Neural progenitor cell (in vitro differentiated cells): Measurements from ENCODE around the gene NDUFAF7. TPM values are rescaled to one million over a fixed set of nuclear protein-coding genes. Genes with fewer than 3 reads are reported as not detected.
"Not testable (repeated sequence)": the region's sequence is repeated elsewhere in the genome, so short reads cannot be mapped to it uniquely, and the experiment has no call there.

Experiments used
- DNase-seq: peaks from one replicate; pipeline ENCODE4 v3.0.0-alpha.2; 2016; ENCODE audit warnings: low spot score
- H2AFZ ChIP-seq: fragments of 200-600 bp; sonication (generic); replicated peaks from 2 replicates; pipeline ENCODE4 v1.6.1; 2016; ENCODE audit warnings: antibody characterized with exemption
- H3F3A ChIP-seq: fragments of 200-600 bp; sonication (generic); 2 replicates; pipeline ENCODE4 v1.6.1; 2016; ENCODE audit warnings: antibody characterized with exemption, low read depth
- H3K27ac ChIP-seq: fragments of 200-600 bp; sonication (generic); 2 replicates; pipeline ENCODE4 v1.5.1; 2016; ENCODE audit warnings: mild to moderate bottlenecking
- H3K27me3 ChIP-seq: fragments of 200-600 bp; sonication (generic); 2 replicates; pipeline ENCODE4 v1.6.1; 2016; ENCODE audit warnings: mild to moderate bottlenecking, moderate library complexity
- H3K36me3 ChIP-seq: fragments of 200-600 bp; sonication (generic); 2 replicates; pipeline ENCODE4 v1.5.1; 2016
- H3K4me1 ChIP-seq: fragments of 200-600 bp; sonication (generic); 2 replicates; pipeline ENCODE4 v1.6.1; 2016; ENCODE audit warnings: mixed run types
- H3K4me2 ChIP-seq: fragments of 200-600 bp; sonication (generic); 2 replicates; pipeline ENCODE4 v1.6.1; 2016
- H3K4me3 ChIP-seq: fragments of 200-600 bp; sonication (generic); 2 replicates; pipeline ENCODE4 v1.5.1; 2016
- H3K79me2 ChIP-seq: fragments of 200-600 bp; sonication (generic); 2 replicates; pipeline ENCODE4 v1.6.1; 2016; ENCODE audit warnings: low read depth
- H3K9ac ChIP-seq: fragments of 200-600 bp; sonication (generic); 2 replicates; pipeline ENCODE4 v1.6.1; 2016
- H3K9me3 ChIP-seq: fragments of 200-600 bp; sonication (generic); 2 replicates; pipeline ENCODE4 v1.5.1; 2016; ENCODE audit warnings: low read depth
- H4K20me1 ChIP-seq: fragments of 200-600 bp; sonication (generic); 2 replicates; pipeline ENCODE4 v1.6.1; 2016; ENCODE audit warnings: low read depth
- H3K27ac Mint-ChIP-seq: 3 replicates; pipeline ENCODE4 v1.8.0; 2021; ENCODE audit warnings: mixed read lengths
- H3K27me3 Mint-ChIP-seq: 2 replicates; pipeline ENCODE4 v1.8.0; 2022; ENCODE audit warnings: low read depth, mild to moderate bottlenecking, inconsistent platforms, moderate library complexity, mixed read lengths; ENCODE audit not compliant: insufficient read depth
- H3K36me3 Mint-ChIP-seq: 3 replicates; pipeline ENCODE4 v1.8.0; 2021; ENCODE audit warnings: mixed read lengths
- H3K4me1 Mint-ChIP-seq: 3 replicates; pipeline ENCODE4 v1.8.0; 2021; ENCODE audit warnings: mixed read lengths
- H3K4me3 Mint-ChIP-seq: 3 replicates; pipeline ENCODE4 v1.8.0; 2021; ENCODE audit warnings: mild to moderate bottlenecking, moderate library complexity, mixed read lengths
- H3K9me3 Mint-ChIP-seq: 3 replicates; pipeline ENCODE4 v1.8.0; 2020; ENCODE audit warnings: mixed read lengths
- CTCF ChIP-seq: fragments of 200-600 bp; sonication (generic); IDR thresholded peaks from 2 replicates; pipeline ENCODE4 v1.5.1; 2017; ENCODE audit warnings: antibody characterized with exemption, mild to moderate bottlenecking
- EZH2 ChIP-seq: fragments of 200-600 bp; sonication (generic); IDR thresholded peaks from 2 replicates; pipeline ENCODE4 v1.6.1; 2017; ENCODE audit warnings: antibody characterized with exemption, mild to moderate bottlenecking, moderate library complexity
- EZH2phosphoT487 ChIP-seq: fragments of 200-600 bp; sonication (generic); IDR thresholded peaks from 2 replicates; pipeline ENCODE4 v1.6.1; 2017; ENCODE audit warnings: antibody characterized with exemption
- total RNA-seq: library from RNA; depleted of rRNA; stranded (reverse); fragments of >200 nt; gene quantifications from 2 replicates; pipeline ENCODE4 v1.2.3, GENCODE V29; 2015; ENCODE audit warnings: low replicate concordance

Gene NDUFAF7
- total RNA-seq, 1 donor from 2014 or later, result 47.4 TPM

- TF ChIP-seq CTCF (no peak), EZH2 (no peak), EZH2phosphoT487 (no peak)
- H3K27me3 ChIP-seq, result no peaks in the 10 kb centered on the region
- H3K27ac Mint-ChIP-seq, result no peak overlapping the region
- peaks cover 13% of the 10 kb centered on the region for H3K4me1 Mint-ChIP-seq
- no peak for DNase-seq
- H3K79me2 ChIP-seq, result peaks cover 60% of the 10 kb centered on the region
- H3K9me3 Mint-ChIP-seq, result no peaks in the 10 kb centered on the region
- H3K27me3 Mint-ChIP-seq, result no peaks in the 10 kb centered on the region
- H3K4me1 ChIP-seq, result peaks cover 27% of the 10 kb centered on the region
- H3K9me3 ChIP-seq, result no peaks in the 10 kb centered on the region
- no peak overlapping the region for H3K4me3 ChIP-seq
- peaks cover 41% of the 10 kb centered on the region for H4K20me1 ChIP-seq
- no peak overlapping the region for H2AFZ ChIP-seq
- H3K9ac ChIP-seq, result no peak overlapping the region
- H3F3A ChIP-seq, result peaks cover 22% of the 10 kb centered on the region
- H3K4me3 Mint-ChIP-seq, result no peak overlapping the region
- H3K4me2 ChIP-seq, result no peak overlapping the region
- H3K36me3 Mint-ChIP-seq, result peaks cover 14% of the 10 kb centered on the region
- H3K36me3 ChIP-seq, result peaks cover 28% of the 10 kb centered on the region
- H3K27ac ChIP-seq, result no peak overlapping the region
These were observed 8.3 kb upstream of the NDUFAF7 start for GRCh38 chr2:37223131-37223530.

GRCh38 chr2:37224063-37224462, 7.4 kb upstream of the NDUFAF7 start:
- H3K27me3 ChIP-seq, result no peaks in the 10 kb centered on the region
- peaks cover 14% of the 10 kb centered on the region for H3K36me3 Mint-ChIP-seq
- peaks cover 13% of the 10 kb centered on the region for H3K4me1 Mint-ChIP-seq
- H2AFZ ChIP-seq, result no peak overlapping the region
- H3K9me3 ChIP-seq, result no peaks in the 10 kb centered on the region
- no peak overlapping the region for H3K4me3 Mint-ChIP-seq
- peaks cover 62% of the 10 kb centered on the region for H3K79me2 ChIP-seq
- peaks cover 30% of the 10 kb centered on the region for H3F3A ChIP-seq
- DNase-seq, result no peak
- no peak overlapping the region for H3K9ac ChIP-seq
- no peak for TF ChIP-seq CTCF
- TF ChIP-seq EZH2phosphoT487, result no peak
- TF ChIP-seq EZH2, result no peak
- H3K27ac Mint-ChIP-seq, result no peak overlapping the region
- peaks cover 24% of the 10 kb centered on the region for H3K36me3 ChIP-seq
- H3K4me3 ChIP-seq, result no peak overlapping the region
- H3K4me2 ChIP-seq, result no peak overlapping the region
- H3K27ac ChIP-seq, result no peak overlapping the region
- H3K9me3 Mint-ChIP-seq, result no peaks in the 10 kb centered on the region
- peaks cover 27% of the 10 kb centered on the region for H3K4me1 ChIP-seq
- peaks cover 41% of the 10 kb centered on the region for H4K20me1 ChIP-seq
- H3K27me3 Mint-ChIP-seq, result no peaks in the 10 kb centered on the region

DNA sequence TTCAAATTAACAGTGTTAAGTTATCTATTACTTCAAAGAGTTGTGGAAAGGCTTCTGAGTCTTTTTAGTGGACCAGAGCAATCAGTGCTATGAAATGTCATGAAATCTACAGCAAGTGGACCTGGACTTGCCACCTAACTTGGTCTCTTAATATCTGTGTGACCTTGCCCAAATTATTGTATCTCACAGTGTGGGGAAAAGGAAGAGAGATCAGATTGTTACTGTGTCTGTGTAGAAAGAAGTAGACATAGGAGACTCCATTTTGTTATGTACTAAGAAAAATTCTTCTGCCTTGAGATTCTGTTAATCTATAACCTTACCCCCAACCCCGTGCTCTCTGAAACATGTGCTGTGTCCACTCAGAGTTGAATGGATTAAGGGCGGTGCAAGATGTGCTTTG, 6.3 kb upstream of the NDUFAF7 start:
- not testable (repeated sequence) for H3K4me3 ChIP-seq, H3K27ac ChIP-seq, DNase-seq, H3K9me3 Mint-ChIP-seq, H3K9me3 ChIP-seq, H2AFZ ChIP-seq, H3K4me3 Mint-ChIP-seq, H3K9ac ChIP-seq, H3K27me3 ChIP-seq, H3K27ac Mint-ChIP-seq, H3K27me3 Mint-ChIP-seq
- Mint-ChIP-seq H3K4me1 (peaks cover 16% of the 10 kb centered on the region), H3K36me3 (peaks cover 14% of the 10 kb centered on the region)
- Histone ChIP-seq H3F3A (peaks cover 30% of the 10 kb centered on the region), H3K4me2 (peak overlapping the region; percentile 61), H4K20me1 (peaks cover 43% of the 10 kb centered on the region), H3K36me3 (peaks cover 24% of the 10 kb centered on the region), H3K79me2 (peaks cover 72% of the 10 kb centered on the region), H3K4me1 (peaks cover 29% of the 10 kb centered on the region)

DNA sequence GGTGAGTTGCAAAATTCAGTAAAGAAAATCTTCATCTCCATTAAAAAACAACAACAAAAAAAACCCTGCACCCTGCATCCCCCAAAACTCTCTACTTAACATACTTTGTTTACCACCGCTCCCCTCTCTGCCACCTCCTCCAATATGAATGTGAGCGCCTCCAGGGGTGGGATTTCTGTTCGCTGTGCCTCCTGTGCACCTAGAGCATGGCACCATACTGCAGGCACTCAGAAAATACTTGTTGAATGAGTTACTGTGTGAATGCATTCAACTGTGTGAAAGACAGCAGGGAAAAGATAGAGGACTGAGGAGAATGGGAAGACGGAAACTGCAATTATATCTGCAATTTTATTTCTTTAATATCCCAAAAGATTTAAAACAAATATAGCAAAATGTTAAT, 4.6 kb upstream of the NDUFAF7 start:
- Histone ChIP-seq H3K27me3 (no peaks in the 10 kb centered on the region), H2AFZ (no peak overlapping the region), H4K20me1 (peaks cover 53% of the 10 kb centered on the region), H3K79me2 (peaks cover 89% of the 10 kb centered on the region), H3K36me3 (peaks cover 12% of the 10 kb centered on the region), H3K27ac (peak overlapping the region; percentile 50), H3F3A (peaks cover 30% of the 10 kb centered on the region), H3K4me3 (peak overlapping the region; percentile 29), H3K4me1 (peaks cover 33% of the 10 kb centered on the region), H3K4me2 (peak overlapping the region; percentile 75), H3K9me3 (no peaks in the 10 kb centered on the region), H3K9ac (no peak overlapping the region)
- Mint-ChIP-seq H3K9me3 (no peaks in the 10 kb centered on the region), H3K36me3 (peaks cover 8% of the 10 kb centered on the region), H3K4me3 (no peak overlapping the region), H3K27me3 (no peaks in the 10 kb centered on the region), H3K27ac (no peak overlapping the region), H3K4me1 (peaks cover 16% of the 10 kb centered on the region)
- TF ChIP-seq EZH2 (no peak), EZH2phosphoT487 (no peak), CTCF (peak; percentile 12)
- peak; percentile 49 for DNase-seq
